Measurements from ENCODE around the gene MYO7A.
A peak's percentile ranks its signal among the peaks of the same experiment; 100 is the strongest.

DNA sequence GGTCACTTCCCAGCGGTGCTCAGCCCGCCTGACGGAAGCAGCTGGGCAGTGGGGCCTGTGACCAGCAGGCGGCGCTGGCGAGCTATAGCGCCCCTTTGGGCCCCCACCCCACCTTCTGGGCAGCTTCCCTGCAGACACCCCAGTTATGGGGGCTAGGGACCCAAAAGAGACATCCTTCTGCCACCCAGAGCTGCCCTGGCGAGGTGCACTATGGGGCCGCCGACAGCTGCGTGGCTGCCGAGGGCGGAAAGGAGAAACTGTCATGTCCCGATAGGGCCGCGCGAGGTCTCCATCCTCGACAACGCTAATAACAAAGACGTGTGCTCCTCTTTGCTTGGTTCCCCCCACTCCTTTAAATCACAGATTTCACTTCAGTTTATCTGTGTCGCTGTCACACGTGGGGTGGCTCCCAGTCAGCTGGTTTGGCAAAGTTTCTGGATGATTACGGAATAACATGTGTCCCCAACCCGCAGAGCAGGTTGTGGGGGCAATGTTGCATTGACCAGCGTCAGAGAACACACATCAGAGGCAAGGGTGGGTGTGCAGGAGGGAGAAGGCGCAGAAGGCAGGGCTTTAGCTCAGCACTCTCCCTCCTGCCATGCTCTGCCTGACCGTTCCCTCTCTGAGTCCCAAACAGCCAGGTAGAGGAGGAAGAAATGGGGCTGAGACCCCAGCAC is 673 bp upstream of the MYO7A start:
- TF ChIP-seq, protein P1, sequence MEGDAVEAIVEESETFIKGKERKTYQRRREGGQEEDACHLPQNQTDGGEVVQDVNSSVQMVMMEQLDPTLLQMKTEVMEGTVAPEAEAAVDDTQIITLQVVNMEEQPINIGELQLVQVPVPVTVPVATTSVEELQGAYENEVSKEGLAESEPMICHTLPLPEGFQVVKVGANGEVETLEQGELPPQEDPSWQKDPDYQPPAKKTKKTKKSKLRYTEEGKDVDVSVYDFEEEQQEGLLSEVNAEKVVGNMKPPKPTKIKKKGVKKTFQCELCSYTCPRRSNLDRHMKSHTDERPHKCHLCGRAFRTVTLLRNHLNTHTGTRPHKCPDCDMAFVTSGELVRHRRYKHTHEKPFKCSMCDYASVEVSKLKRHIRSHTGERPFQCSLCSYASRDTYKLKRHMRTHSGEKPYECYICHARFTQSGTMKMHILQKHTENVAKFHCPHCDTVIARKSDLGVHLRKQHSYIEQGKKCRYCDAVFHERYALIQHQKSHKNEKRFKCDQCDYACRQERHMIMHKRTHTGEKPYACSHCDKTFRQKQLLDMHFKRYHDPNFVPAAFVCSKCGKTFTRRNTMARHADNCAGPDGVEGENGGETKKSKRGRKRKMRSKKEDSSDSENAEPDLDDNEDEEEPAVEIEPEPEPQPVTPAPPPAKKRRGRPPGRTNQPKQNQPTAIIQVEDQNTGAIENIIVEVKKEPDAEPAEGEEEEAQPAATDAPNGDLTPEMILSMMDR (IDR thresholded peaks at IDR 0.05), result peak; percentile 95 to 98 (median 96)
- no peak for TF ChIP-seq POLR2A (IDR thresholded peaks at IDR 0.05)

All from thyroid gland (tissue), 4 donors.